Liver (tissue), 9 donors: ENCODE measurements around the gene C2CD4D. TPM values are rescaled to one million over a fixed set of nuclear protein-coding genes. Genes with fewer than 3 reads are reported as not detected.

Experiments used
- DNase-seq: peaks from one replicate; pipeline ENCODE4 v3.0.0-alpha.2; 2017; ENCODE audit warnings: low spot score
- H3K27ac ChIP-seq, 2 donors: one replicate each; pipeline ENCODE4 v1.7.0; 2013; ENCODE audit warnings: inconsistent platforms in 2 of 2, low read length in 2 of 2, control low read depth in 1 of 2, low read depth in 1 of 2, mild to moderate bottlenecking in 1 of 2
- H3K27me3 ChIP-seq, 4 donors: one replicate each; pipeline versions ENCODE4 v1.6.1 to v1.7.0; 2013; ENCODE audit warnings: low read length in 3 of 4, inconsistent platforms in 1 of 4, mild to moderate bottlenecking in 1 of 4, moderate library complexity in 1 of 4; ENCODE audit not compliant: control insufficient read depth in 4 of 4, insufficient read depth in 4 of 4
- H3K36me3 ChIP-seq, 4 donors: one replicate each; pipeline versions ENCODE4 v1.6.1 to v1.7.0; 2013; ENCODE audit warnings: low read length in 3 of 4, mild to moderate bottlenecking in 3 of 4, low read depth in 1 of 4, moderate library complexity in 1 of 4; ENCODE audit not compliant: control insufficient read depth in 4 of 4, insufficient read depth in 3 of 4
- H3K4me1 ChIP-seq, 4 donors: one replicate each; pipeline versions ENCODE4 v1.6.1 to v1.7.0; 2013; ENCODE audit warnings: low read length in 3 of 4, mild to moderate bottlenecking in 3 of 4, moderate library complexity in 1 of 4; ENCODE audit not compliant: control insufficient read depth in 4 of 4, insufficient read depth in 4 of 4
- H3K4me3 ChIP-seq, 3 donors: one replicate each; pipeline versions ENCODE4 v1.6.1 to v1.7.0; 2013; ENCODE audit warnings: low read length in 3 of 3, control low read depth in 1 of 3, low read depth in 1 of 3, mild to moderate bottlenecking in 1 of 3
- H3K9ac ChIP-seq, 2 donors: one replicate each; pipeline ENCODE4 v1.7.0; 2013; ENCODE audit warnings: low read length in 2 of 2, mild to moderate bottlenecking in 2 of 2, moderate library complexity in 2 of 2, control low read depth in 1 of 2, low read depth in 1 of 2
- H3K9me3 ChIP-seq, 4 donors: one replicate each; pipeline versions ENCODE4 v1.6.1 to v1.7.0; 2013; ENCODE audit warnings: low read length in 3 of 4; ENCODE audit not compliant: control insufficient read depth in 4 of 4
- EGR1 ChIP-seq, 2 donors: IDR thresholded peaks; 2 replicates each; pipeline ENCODE4 v1.6.1; 2016 to 2018; ENCODE audit warnings: antibody characterized with exemption in 2 of 2, low read depth in 2 of 2
- FOXA1 ChIP-seq: IDR thresholded peaks from 2 replicates; pipeline ENCODE4 v1.6.1; 2016; ENCODE audit warnings: antibody characterized with exemption
- FOXA2 ChIP-seq: IDR thresholded peaks from 2 replicates; pipeline ENCODE4 v1.6.1; 2016; ENCODE audit warnings: antibody characterized with exemption
- GABPA ChIP-seq, 2 donors: IDR thresholded peaks in 1 of 2; conservative IDR thresholded peaks in 1 of 2; 2 replicates each; pipeline ENCODE4 v1.6.1; 2016; ENCODE audit warnings: antibody characterized with exemption in 2 of 2, mild to moderate bottlenecking in 1 of 2, moderate library complexity in 1 of 2
- HNF4A ChIP-seq, 2 donors: conservative IDR thresholded peaks; 2 replicates each; pipeline ENCODE4 v1.6.1; 2016; ENCODE audit warnings: antibody characterized with exemption in 2 of 2, mild to moderate bottlenecking in 2 of 2
- JUND ChIP-seq, 2 donors: IDR thresholded peaks; 2 replicates each; pipeline ENCODE4 v1.6.1; 2016; ENCODE audit warnings: antibody characterized with exemption in 2 of 2
- NR2F2 ChIP-seq: IDR thresholded peaks from 2 replicates; pipeline ENCODE4 v1.6.1; 2016; ENCODE audit warnings: antibody characterized with exemption
- RAD21 ChIP-seq, 2 donors: IDR thresholded peaks; 2 replicates each; pipeline ENCODE4 v1.6.1; 2016; ENCODE audit warnings: antibody characterized with exemption in 2 of 2, mild to moderate bottlenecking in 2 of 2
- RXRA ChIP-seq, 2 donors: IDR thresholded peaks; 2 replicates each; pipeline ENCODE4 v1.6.1; 2017 to 2018; ENCODE audit warnings: antibody characterized with exemption in 2 of 2, mild to moderate bottlenecking in 1 of 2
- SP1 ChIP-seq: IDR thresholded peaks from 2 replicates; pipeline ENCODE4 v1.6.1; 2018; ENCODE audit warnings: antibody characterized with exemption, mild to moderate bottlenecking
- WGBS: extraction: QIAGEN DNeasy Blood & Tissue Kit; methylation state at CpG from one replicate; pipeline ENCODE4 v1.1.7; 2013; 5-methylcytosine and 5-hydroxymethylcytosine counted together
- polyA plus RNA-seq, 2 donors: library from polyadenylated mRNA; stranded (reverse) in 1 of 2; unstranded in 1 of 2; fragments of 200-250 nt in 1 of 2; fragments of >200 nt in 1 of 2; fragmentation: Nextera tagmentation in 1 of 2; extraction: Ambion mirVana in 1 of 2; gene quantifications; one replicate each; pipeline versions ENCODE4 v1.2.1 to v1.2.3, GENCODE V29; 2013 to 2015
- total RNA-seq, 2 donors: library from RNA; depleted of rRNA; stranded (reverse); fragments of >200 nt; gene quantifications; one replicate each; pipeline ENCODE4 v1.2.3, GENCODE V29; 2014
- TF ChIP-seq, protein P1 (sequence below): IDR thresholded peaks from 2 replicates; pipeline ENCODE4 v1.6.1; 2016; ENCODE audit warnings: antibody characterized with exemption, mild to moderate bottlenecking
- TF ChIP-seq, protein P2 (sequence below): IDR thresholded peaks from 2 replicates; pipeline ENCODE4 v1.6.1; 2016; ENCODE audit warnings: antibody characterized with exemption
- TF ChIP-seq, protein P3 (sequence below): IDR thresholded peaks from 2 replicates; pipeline ENCODE4 v1.6.1; 2016; ENCODE audit warnings: antibody characterized with exemption
- donor health status: healthy.
- donor health status: healthy.
- donor health status: healthy.
- donor health status: healthy.
- donor health status: healthy.

The C2CD4D gene
- total and polyA plus RNA-seq, 4 donors: 0.02 to 0.08 TPM; not detected in 2

DNA sequence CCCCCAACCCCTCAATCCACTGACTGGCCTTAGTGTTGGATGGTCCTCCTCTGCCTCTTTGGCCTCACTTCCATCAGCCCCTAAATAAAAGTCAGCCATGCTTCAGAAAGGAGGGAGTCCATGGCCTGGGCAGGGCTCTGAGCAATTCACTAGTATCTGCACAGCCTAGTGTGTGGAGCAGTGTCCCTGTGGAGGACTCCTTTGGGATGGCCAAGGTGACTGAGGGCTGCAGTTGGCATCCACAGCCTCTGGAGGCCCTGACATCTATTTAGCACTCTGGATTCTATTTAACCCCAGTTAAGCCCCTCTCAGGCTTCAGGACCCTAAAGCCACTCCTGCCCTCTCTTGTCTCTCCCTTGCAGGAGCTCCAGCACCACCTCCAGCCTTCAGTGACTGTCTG lies 10.3 kb upstream of the C2CD4D start:
- Histone ChIP-seq H3K9me3 (no peaks in the 10 kb centered on the region), H3K27me3 (no peaks in the 10 kb centered on the region), H3K9ac (no peak overlapping the region), H3K4me1 (peaks cover 0 to 4% (median 0%) of the 10 kb centered on the region in 4 donors), H3K36me3 (no peaks in the 10 kb centered on the region), H3K4me3 (no peak overlapping the region), H3K27ac (no peak overlapping the region)
- TF ChIP-seq JUND (IDR thresholded peaks at IDR 0.05) (no peak), EGR1 (IDR thresholded peaks at IDR 0.05; ENCODE audit: low read depth in 2 of 2) (no peak), RXRA (IDR thresholded peaks at IDR 0.05) (no peak), FOXA2 (no peak), RAD21 (IDR thresholded peaks at IDR 0.05) (no peak), SP1 (no peak), NR2F2 (no peak), HNF4A (conservative IDR thresholded peaks at IDR 0.05) (no peak), FOXA1 (no peak)
- TF ChIP-seq, protein P1, sequence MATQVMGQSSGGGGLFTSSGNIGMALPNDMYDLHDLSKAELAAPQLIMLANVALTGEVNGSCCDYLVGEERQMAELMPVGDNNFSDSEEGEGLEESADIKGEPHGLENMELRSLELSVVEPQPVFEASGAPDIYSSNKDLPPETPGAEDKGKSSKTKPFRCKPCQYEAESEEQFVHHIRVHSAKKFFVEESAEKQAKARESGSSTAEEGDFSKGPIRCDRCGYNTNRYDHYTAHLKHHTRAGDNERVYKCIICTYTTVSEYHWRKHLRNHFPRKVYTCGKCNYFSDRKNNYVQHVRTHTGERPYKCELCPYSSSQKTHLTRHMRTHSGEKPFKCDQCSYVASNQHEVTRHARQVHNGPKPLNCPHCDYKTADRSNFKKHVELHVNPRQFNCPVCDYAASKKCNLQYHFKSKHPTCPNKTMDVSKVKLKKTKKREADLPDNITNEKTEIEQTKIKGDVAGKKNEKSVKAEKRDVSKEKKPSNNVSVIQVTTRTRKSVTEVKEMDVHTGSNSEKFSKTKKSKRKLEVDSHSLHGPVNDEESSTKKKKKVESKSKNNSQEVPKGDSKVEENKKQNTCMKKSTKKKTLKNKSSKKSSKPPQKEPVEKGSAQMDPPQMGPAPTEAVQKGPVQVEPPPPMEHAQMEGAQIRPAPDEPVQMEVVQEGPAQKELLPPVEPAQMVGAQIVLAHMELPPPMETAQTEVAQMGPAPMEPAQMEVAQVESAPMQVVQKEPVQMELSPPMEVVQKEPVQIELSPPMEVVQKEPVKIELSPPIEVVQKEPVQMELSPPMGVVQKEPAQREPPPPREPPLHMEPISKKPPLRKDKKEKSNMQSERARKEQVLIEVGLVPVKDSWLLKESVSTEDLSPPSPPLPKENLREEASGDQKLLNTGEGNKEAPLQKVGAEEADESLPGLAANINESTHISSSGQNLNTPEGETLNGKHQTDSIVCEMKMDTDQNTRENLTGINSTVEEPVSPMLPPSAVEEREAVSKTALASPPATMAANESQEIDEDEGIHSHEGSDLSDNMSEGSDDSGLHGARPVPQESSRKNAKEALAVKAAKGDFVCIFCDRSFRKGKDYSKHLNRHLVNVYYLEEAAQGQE: no peak
- TF ChIP-seq, protein P2, sequence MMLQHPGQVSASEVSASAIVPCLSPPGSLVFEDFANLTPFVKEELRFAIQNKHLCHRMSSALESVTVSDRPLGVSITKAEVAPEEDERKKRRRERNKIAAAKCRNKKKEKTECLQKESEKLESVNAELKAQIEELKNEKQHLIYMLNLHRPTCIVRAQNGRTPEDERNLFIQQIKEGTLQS: no peak
- TF ChIP-seq, protein P3, sequence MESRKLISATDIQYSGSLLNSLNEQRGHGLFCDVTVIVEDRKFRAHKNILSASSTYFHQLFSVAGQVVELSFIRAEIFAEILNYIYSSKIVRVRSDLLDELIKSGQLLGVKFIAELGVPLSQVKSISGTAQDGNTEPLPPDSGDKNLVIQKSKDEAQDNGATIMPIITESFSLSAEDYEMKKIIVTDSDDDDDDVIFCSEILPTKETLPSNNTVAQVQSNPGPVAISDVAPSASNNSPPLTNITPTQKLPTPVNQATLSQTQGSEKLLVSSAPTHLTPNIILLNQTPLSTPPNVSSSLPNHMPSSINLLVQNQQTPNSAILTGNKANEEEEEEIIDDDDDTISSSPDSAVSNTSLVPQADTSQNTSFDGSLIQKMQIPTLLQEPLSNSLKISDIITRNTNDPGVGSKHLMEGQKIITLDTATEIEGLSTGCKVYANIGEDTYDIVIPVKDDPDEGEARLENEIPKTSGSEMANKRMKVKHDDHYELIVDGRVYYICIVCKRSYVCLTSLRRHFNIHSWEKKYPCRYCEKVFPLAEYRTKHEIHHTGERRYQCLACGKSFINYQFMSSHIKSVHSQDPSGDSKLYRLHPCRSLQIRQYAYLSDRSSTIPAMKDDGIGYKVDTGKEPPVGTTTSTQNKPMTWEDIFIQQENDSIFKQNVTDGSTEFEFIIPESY: no peak
- DNase-seq: no peak

DNA sequence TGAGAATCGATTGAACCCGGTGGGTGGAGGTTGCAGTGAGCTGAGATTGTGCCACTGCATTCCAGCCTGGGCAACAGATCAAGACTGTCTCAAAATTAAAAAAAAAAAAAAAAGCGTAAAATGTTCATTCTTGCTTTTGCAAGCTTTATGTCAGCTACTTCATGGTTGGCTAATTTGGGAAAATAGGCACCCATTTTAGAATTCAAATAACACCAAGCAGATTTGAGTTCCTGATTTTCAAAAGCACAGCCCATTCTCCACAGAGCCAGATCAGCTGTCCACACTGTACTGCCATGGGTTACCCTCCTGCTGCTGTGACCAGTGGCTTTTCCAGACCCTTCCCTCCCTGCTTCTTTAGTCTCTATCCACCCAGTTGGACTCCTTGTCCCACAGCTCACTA lies 9.5 kb upstream of the C2CD4D start:
- H3K9ac ChIP-seq: no peak overlapping the region
- no peaks in the 10 kb centered on the region for H3K36me3 ChIP-seq
- 86% methylated on average over 3 of the region's 3 CpGs for WGBS
- H3K4me1 ChIP-seq: peaks cover 0 to 4% (median 0%) of the 10 kb centered on the region in 4 donors
- no peak overlapping the region for H3K4me3 ChIP-seq
- H3K9me3 ChIP-seq: no peaks in the 10 kb centered on the region
- no peak overlapping the region for H3K27ac ChIP-seq
- no peak for DNase-seq
- TF ChIP-seq SP1 (no peak), GABPA (IDR thresholded peaks at IDR 0.05 in 1 of 2, conservative IDR thresholded peaks at IDR 0.05 in 1 of 2) (no peak)
- no peaks in the 10 kb centered on the region for H3K27me3 ChIP-seq
